CD4-positive, alpha-beta T cell treated with Interleukin-6 at 100 ng/mL for 8 hours (primary cell): ENCODE results near the gene CASR.

Source experiments
- DNase-seq: peaks from one replicate; pipeline ENCODE4 v3.0.0-alpha.2; 2020; ENCODE audit warnings: mixed read lengths, low spot score

The CASR gene

GRCh38 chr3:122306622-122306953 lies 123.1 kb downstream of the CASR start:
- no peak for DNase-seq

DNA sequence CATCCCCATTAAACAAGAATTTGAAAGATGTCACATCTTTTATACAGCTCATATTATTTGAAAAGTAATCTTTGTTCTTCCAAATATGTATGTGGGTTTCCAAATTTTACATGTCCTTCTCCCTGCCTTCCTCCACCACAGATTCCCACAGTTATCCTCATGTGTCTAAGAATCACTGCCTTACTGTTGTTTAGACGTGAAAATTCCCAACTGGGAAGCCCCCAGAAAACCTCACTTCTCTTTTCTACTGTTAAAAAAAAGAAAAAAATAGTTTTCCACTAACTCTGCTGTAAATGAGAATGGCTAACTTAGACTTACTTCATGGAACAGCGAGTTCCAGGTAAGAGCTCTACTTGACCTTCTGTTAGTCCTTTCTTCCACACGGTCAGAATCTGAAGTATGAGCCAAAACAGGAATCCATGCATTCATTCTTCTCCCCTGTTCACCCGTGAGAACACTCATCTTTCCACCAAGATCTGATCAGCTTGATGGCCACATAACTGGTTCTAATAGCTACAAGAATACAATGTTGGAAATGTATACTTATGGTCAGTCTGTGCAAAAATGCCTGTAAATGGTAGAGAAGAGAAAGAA lies 123.7 kb downstream of the CASR start:
- DNase-seq, result no peak

DNA sequence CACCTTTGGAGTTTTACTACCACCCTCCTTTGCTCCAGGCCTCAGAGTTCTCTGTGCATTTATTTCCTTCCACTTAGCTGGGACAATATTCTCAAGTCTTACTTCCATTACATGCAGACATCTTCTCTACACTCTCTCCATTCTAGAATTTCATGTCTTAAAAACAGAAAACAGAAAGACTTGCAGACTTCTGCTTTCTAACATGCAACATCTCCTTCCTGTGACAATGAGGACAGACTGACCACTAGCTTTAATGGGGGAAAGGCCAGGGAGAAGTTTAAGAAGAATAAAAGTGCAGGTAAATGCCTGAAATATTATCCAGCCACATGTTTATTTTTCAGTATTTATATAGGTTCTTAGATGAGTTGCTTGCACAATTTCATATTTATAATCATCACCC lies 124.5 kb downstream of the CASR start:
- no peak for DNase-seq

- DNase-seq, result no peak
These were observed 126.9 kb downstream of the CASR start for GRCh38 chr3:122310361-122310760.

GRCh38 chr3:122312826-122313225 lies 129.4 kb downstream of the CASR start:
- no peak for DNase-seq

DNA sequence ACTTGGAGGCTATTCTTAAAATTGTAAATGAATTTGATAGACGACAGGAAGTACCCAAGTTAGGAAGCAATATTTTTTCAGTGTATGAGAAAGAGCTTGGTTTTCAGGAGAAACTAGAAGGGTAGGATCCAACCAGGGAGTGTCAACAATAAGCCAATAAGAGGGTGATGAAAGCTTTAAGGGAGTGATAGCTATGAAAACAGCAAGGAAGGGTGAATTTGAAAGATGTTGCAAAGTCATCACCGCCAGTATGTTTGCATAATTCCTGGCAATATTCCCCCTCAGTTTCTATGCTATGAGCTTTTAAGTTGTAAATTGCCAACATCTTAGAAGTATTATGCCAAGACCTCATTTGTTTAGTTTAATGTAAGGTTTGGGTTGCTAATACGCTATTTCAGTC lies 129.8 kb downstream of the CASR start:
- no peak for DNase-seq

DNA sequence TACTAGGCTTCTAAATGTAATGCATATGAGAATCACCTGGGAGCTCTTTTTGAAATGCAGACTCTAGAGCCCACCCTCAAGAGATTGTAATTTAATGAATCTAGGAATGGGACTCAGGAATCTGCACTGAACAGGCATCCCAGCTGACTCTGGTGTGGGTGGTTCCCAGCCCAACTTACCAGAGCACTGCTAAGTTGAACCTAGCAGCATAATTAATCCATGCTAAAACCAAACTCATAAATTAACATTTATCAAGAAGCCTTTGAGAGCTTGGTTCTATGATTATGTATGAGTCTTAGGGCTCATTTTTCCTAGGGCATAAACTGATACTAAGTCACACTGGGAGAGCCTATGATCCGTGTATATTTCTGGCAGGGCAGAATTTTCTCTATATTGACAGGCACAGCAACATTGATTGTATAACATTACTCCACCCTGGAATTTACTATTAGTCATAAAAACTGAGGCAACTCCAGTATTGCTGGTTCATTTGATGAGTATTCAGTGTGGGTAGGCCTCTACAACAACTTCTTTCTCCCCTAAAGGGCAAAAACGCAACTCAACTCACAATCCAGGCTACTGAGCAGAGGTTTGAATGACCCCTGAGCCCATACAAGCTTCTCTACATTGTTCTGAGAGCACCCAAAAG lies 130.9 kb downstream of the CASR start:
- DNase-seq, result no peak

DNA sequence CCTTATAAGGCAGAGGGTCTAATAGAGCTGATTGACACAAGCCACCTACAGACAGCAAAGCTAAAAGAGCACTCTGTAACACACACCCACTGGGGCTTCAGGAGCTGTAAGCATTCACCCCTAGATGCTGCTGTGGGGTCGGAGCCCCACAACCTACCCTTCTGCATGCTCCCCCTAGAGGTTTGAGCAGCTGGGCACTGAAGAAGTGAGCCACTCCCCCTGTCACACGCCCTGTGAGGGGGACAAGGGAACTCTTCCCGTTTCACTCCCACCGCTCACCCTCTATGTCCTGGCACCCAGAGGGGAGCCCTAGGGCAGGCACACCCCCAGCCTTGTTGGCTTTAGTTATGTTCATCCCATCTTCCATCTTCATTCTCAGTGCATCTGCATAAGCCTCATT lies 132.2 kb downstream of the CASR start:
- no peak for DNase-seq

GRCh38 chr3:122316368-122316767 lies 132.9 kb downstream of the CASR start:
- no peak for DNase-seq

DNA sequence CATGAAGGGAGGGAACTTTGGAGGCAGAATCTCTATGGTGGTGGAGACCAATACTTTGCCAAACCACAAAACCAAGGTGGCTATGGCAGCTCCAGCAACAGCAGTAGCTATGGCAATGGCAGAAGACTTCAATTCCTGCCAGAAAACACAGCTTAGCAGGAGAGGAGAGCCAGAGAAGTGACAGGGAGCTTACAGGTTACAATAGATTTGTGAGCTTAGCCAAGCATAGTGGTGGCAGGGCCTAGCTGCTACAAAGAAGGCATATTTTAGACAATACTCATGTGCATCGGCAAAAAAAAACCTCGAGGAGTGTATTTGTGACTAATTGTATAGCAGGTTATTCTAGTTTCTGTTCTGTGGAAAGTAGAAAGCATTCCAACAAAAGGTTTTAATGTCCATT lies 135.2 kb downstream of the CASR start:
- DNase-seq, result no peak

GRCh38 chr3:122322095-122323075 lies 138.9 kb downstream of the CASR start:
- DNase-seq, result peak; percentile 41

GRCh38 chr3:122324871-122325323 lies 141.4 kb downstream of the CASR start, which contains the start of gene CSTA:
Gene CSTA (plus strand): TSS chr3:122325248. CDS start chr3:122325293, 45 bp downstream.
- DNase-seq, result no peak

DNA sequence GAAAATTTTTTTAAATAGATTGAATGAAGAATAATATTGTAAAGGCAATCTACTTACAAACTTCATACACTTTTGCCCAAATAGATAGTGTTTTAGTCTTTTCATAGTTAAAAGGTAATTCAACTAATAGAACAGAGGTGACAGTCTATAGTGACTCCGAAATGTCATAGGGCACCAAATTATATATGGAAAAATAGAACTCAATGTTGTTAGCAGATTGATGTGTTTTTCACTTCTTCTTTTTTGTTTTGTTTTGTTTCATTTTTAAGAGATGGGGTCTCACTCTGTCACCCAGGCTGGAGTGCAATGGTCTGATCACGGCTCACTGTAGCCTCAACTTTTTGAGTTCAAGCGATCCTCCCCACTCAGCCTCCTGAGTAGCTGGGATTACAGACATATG lies 142.3 kb downstream of the CASR start:
- no peak for DNase-seq

GRCh38 chr3:122331886-122332285 lies 148.4 kb downstream of the CASR start:
- DNase-seq, result no peak

- no peak for DNase-seq
These were observed 149.1 kb downstream of the CASR start for GRCh38 chr3:122332551-122332950.
